H9 (cell line): Measurements from ENCODE around the gene RNF31. TPM values are rescaled to one million over a fixed set of nuclear protein-coding genes. Genes with fewer than 3 reads are reported as not detected.

Source experiments
- DNase-seq: peaks from one replicate; pipeline ENCODE4 v3.0.0-alpha.2; 2017
- H2AFZ ChIP-seq: one replicate; pipeline ENCODE4 v1.6.1; 2013; ENCODE audit warnings: mild to moderate bottlenecking, low read length, control low read depth, moderate library complexity
- H2AK5ac ChIP-seq: 2 replicates; pipeline ENCODE4 v1.6.1; 2013; ENCODE audit warnings: low read length, control low read depth, mixed read lengths; ENCODE audit not compliant: insufficient read length
- H2BK120ac ChIP-seq: one replicate; pipeline ENCODE4 v1.6.1; 2013; ENCODE audit warnings: low read depth, mild to moderate bottlenecking, low read length, control low read depth, inconsistent platforms; ENCODE audit not compliant: poor library complexity, severe bottlenecking
- H2BK12ac ChIP-seq: 2 replicates; pipeline ENCODE4 v1.6.1; 2013; ENCODE audit warnings: low read length, control low read depth, mixed read lengths, low read depth; ENCODE audit not compliant: insufficient read length
- H2BK15ac ChIP-seq: 2 replicates; pipeline ENCODE4 v1.6.1; 2013; ENCODE audit warnings: low read depth, low read length, control low read depth
- H2BK20ac ChIP-seq: one replicate; pipeline ENCODE4 v1.6.1; 2013; ENCODE audit warnings: low read depth, mild to moderate bottlenecking, low read length, control low read depth, inconsistent platforms; ENCODE audit not compliant: poor library complexity, severe bottlenecking
- H2BK5ac ChIP-seq: 2 replicates; pipeline ENCODE4 v1.6.1; 2013; ENCODE audit warnings: low read length, control low read depth, mixed read lengths; ENCODE audit not compliant: insufficient read length
- H3K14ac ChIP-seq: 2 replicates; pipeline ENCODE4 v1.6.1; 2013; ENCODE audit warnings: low read length, control low read depth; ENCODE audit not compliant: insufficient read depth
- H3K18ac ChIP-seq: 2 replicates; pipeline ENCODE4 v1.6.1; 2013; ENCODE audit warnings: low read depth, mild to moderate bottlenecking, mixed read lengths, low read length, control low read depth; ENCODE audit not compliant: insufficient read length
- H3K23ac ChIP-seq: 2 replicates; pipeline ENCODE4 v1.6.1; 2013; ENCODE audit warnings: low read length, control low read depth, mixed read lengths, low read depth; ENCODE audit not compliant: insufficient read length
- H3K23me2 ChIP-seq: 2 replicates; pipeline ENCODE4 v1.6.1; 2013; ENCODE audit warnings: low read depth, mild to moderate bottlenecking, mixed read lengths, low read length, control low read depth; ENCODE audit not compliant: insufficient read length, poor library complexity, severe bottlenecking
- H3K27ac ChIP-seq: 2 replicates; pipeline ENCODE4 v1.5.1; 2013; ENCODE audit warnings: low read length, control low read depth, mixed read lengths, low read depth; ENCODE audit not compliant: insufficient read length
- H3K27me3 ChIP-seq: 2 replicates; pipeline ENCODE4 v1.6.1; 2013; ENCODE audit warnings: low read length, control low read depth, inconsistent platforms; ENCODE audit not compliant: insufficient read depth
- H3K4ac ChIP-seq: 2 replicates; pipeline ENCODE4 v1.6.1; 2013; ENCODE audit warnings: low read depth, mild to moderate bottlenecking, control low read depth, inconsistent platforms, low read length, moderate library complexity
- H3K4me1 ChIP-seq: 2 replicates; pipeline ENCODE4 v1.6.1; 2013; ENCODE audit warnings: low read length, control low read depth, inconsistent platforms; ENCODE audit not compliant: insufficient read depth
- H3K4me2 ChIP-seq: 2 replicates; pipeline ENCODE4 v1.6.1; 2013; ENCODE audit warnings: low read length, control low read depth, mixed read lengths; ENCODE audit not compliant: insufficient read length, insufficient read depth
- H3K56ac ChIP-seq: 2 replicates; pipeline ENCODE4 v1.6.1; 2013; ENCODE audit warnings: low read depth, mild to moderate bottlenecking, mixed read lengths, low read length, control low read depth; ENCODE audit not compliant: insufficient read length
- H3K79me1 ChIP-seq: 2 replicates; pipeline ENCODE4 v1.6.1; 2013; ENCODE audit warnings: low read depth, mild to moderate bottlenecking, moderate library complexity, low read length, control low read depth, inconsistent platforms; ENCODE audit not compliant: insufficient read depth, poor library complexity, severe bottlenecking
- H3K79me2 ChIP-seq: 2 replicates; pipeline ENCODE4 v1.6.1; 2013; ENCODE audit warnings: low read length, control low read depth, inconsistent platforms; ENCODE audit not compliant: insufficient read depth
- H3K9ac ChIP-seq: 2 replicates; pipeline ENCODE4 v1.6.1; 2013; ENCODE audit warnings: low read length, control low read depth, mixed read lengths; ENCODE audit not compliant: insufficient read length; ENCODE audit errors: extremely low read depth
- H3K9me3 ChIP-seq: one replicate; pipeline ENCODE4 v1.6.1; 2013; ENCODE audit warnings: low read depth, low read length, inconsistent platforms; ENCODE audit not compliant: control insufficient read depth
- H3T11ph ChIP-seq: one replicate; pipeline ENCODE4 v1.6.1; 2013; ENCODE audit warnings: mild to moderate bottlenecking, low read length, control low read depth, inconsistent platforms
- H4K20me1 ChIP-seq: one replicate; pipeline ENCODE4 v1.6.1; 2013; ENCODE audit not compliant: control insufficient read depth, insufficient read length, insufficient read depth
- H4K5ac ChIP-seq: 2 replicates; pipeline ENCODE4 v1.6.1; 2013; ENCODE audit warnings: low read depth, mild to moderate bottlenecking, mixed read lengths, low read length, control low read depth; ENCODE audit not compliant: insufficient read length
- H4K8ac ChIP-seq: replicated peaks from 2 replicates; pipeline ENCODE4 v1.6.1; 2013; ENCODE audit warnings: low read length, control low read depth, mixed read lengths, low read depth; ENCODE audit not compliant: insufficient read length
- H4K91ac ChIP-seq: 2 replicates; pipeline ENCODE4 v1.6.1; 2013; ENCODE audit warnings: low read depth, mild to moderate bottlenecking, moderate library complexity, mixed read lengths, low read length, control low read depth; ENCODE audit not compliant: insufficient read length
- H3K27ac Mint-ChIP-seq, 3 experiments: 2 replicates in 2 of 3; 3 replicates in 1 of 3; pipeline ENCODE4 v1.8.0; 2020 to 2021; ENCODE audit warnings: mixed read lengths in 3 of 3, mild to moderate bottlenecking in 1 of 3, moderate library complexity in 1 of 3
- H3K27me3 Mint-ChIP-seq: 2 replicates; pipeline ENCODE4 v1.8.0; 2021; ENCODE audit warnings: low read depth, mild to moderate bottlenecking, moderate library complexity, mixed read lengths
- H3K36me3 Mint-ChIP-seq, 3 experiments: 2 replicates in 2 of 3; 3 replicates in 1 of 3; pipeline ENCODE4 v1.8.0; 2020 to 2021; ENCODE audit warnings: low read depth in 3 of 3, mixed read lengths in 3 of 3; ENCODE audit not compliant: insufficient read depth in 1 of 3
- H3K4me1 Mint-ChIP-seq, 2 experiments: 2 replicates each; pipeline ENCODE4 v1.8.0; 2020; ENCODE audit warnings: mixed read lengths in 2 of 2
- H3K4me3 Mint-ChIP-seq, 2 experiments: 2 replicates in 1 of 2; 3 replicates in 1 of 2; pipeline ENCODE4 v1.8.0; 2020 to 2021; ENCODE audit warnings: mild to moderate bottlenecking in 2 of 2, mixed read lengths in 2 of 2, moderate library complexity in 1 of 2
- H3K9me3 Mint-ChIP-seq, 2 experiments: 2 replicates in 1 of 2; 3 replicates in 1 of 2; pipeline ENCODE4 v1.8.0; 2020; ENCODE audit warnings: mild to moderate bottlenecking in 2 of 2, mixed read lengths in 2 of 2, moderate library complexity in 1 of 2
- WGBS: extraction: QIAGEN DNeasy Blood & Tissue Kit; methylation state at CpG from one replicate; pipeline ENCODE4 v1.1.7; 2013; ENCODE audit warnings: missing lambda C conversion rate, low lambda C conversion rate, mixed read lengths; ENCODE audit not compliant: insufficient read length; ENCODE audit errors: extremely low coverage; 5-methylcytosine and 5-hydroxymethylcytosine counted together
- total RNA-seq: library from RNA; stranded (reverse); gene quantifications from 2 replicates; pipeline ENCODE4 v1.2.1, GENCODE V29; 2021
- TF ChIP-seq, protein P1 (sequence below): fragments of 200-600 bp; sonication (generic); conservative IDR thresholded peaks from 3 replicates; pipeline ENCODE4 v1.8.0; 2021; ENCODE audit warnings: antibody characterized with exemption, mild to moderate bottlenecking

The RNF31 gene
- total RNA-seq, 1 experiment from 2014 or later: 87.3 TPM

DNA sequence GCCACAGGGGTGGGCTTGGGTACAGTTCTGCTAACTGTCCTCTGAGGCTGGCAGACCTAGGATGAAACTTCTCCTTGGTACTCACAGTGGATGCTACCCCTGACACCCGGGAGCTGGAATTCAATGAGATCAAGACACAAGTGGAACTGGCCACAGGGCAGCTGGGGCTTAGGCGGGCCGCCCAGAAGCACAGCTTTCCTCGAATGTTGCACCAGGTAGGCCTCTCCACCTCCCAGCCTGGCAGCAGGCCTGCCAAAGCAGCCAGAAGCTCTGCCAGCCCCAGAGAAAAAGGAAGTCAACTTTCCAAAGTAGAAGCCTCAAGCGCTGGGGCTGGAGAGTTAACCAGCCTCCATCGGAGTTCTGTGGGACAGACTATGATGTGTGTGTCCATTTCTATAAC, 30.1 kb upstream of the RNF31 start:
- H3K4ac ChIP-seq: no peak overlapping the region
- H3K79me2 ChIP-seq: no peaks in the 10 kb centered on the region
- no peak overlapping the region for H3T11ph ChIP-seq
- no CpG with 5 or more reads among the region's 6 CpGs for WGBS
- H3K14ac ChIP-seq: no peak overlapping the region
- no peak overlapping the region for H3K4me2 ChIP-seq
- H4K20me1 ChIP-seq: no peaks in the 10 kb centered on the region
- H3K4me1 ChIP-seq: no peaks in the 10 kb centered on the region
- H2BK12ac ChIP-seq: no peak overlapping the region
- no peak overlapping the region for H2BK15ac ChIP-seq
- H4K91ac ChIP-seq: no peak overlapping the region
- peaks cover 13% of the 10 kb centered on the region for H3K23me2 ChIP-seq
- Mint-ChIP-seq H3K9me3 (no peaks in the 10 kb centered on the region; a peak in 1 of 5 replicates), H3K4me3 (no peak overlapping the region), H3K27ac (no peak overlapping the region), H3K4me1 (peaks cover 12 to 15% of the 10 kb centered on the region in 2 experiments), H3K36me3 (peaks cover 21 to 57% (median 52%) of the 10 kb centered on the region in 3 experiments; a peak in 6 of 7 replicates), H3K27me3 (peaks cover 3% of the 10 kb centered on the region; the same call in 1 of the 2 replicates)
- H3K27ac ChIP-seq: no peak overlapping the region
- H4K8ac ChIP-seq: no peak overlapping the region
- H3K56ac ChIP-seq: no peak overlapping the region
- no peak overlapping the region for H2AFZ ChIP-seq
- H2BK120ac ChIP-seq: no peak overlapping the region
- no peak overlapping the region for H3K9ac ChIP-seq
- H2AK5ac ChIP-seq: no peak overlapping the region
- H2BK20ac ChIP-seq: no peak overlapping the region
- H4K5ac ChIP-seq: no peak overlapping the region
- H2BK5ac ChIP-seq: no peak overlapping the region
- no peaks in the 10 kb centered on the region for H3K27me3 ChIP-seq
- no peak overlapping the region for H3K18ac ChIP-seq
- H3K9me3 ChIP-seq: no peaks in the 10 kb centered on the region
- no peak overlapping the region for H3K23ac ChIP-seq
- no peaks in the 10 kb centered on the region for H3K79me1 ChIP-seq
- TF ChIP-seq, protein P1, sequence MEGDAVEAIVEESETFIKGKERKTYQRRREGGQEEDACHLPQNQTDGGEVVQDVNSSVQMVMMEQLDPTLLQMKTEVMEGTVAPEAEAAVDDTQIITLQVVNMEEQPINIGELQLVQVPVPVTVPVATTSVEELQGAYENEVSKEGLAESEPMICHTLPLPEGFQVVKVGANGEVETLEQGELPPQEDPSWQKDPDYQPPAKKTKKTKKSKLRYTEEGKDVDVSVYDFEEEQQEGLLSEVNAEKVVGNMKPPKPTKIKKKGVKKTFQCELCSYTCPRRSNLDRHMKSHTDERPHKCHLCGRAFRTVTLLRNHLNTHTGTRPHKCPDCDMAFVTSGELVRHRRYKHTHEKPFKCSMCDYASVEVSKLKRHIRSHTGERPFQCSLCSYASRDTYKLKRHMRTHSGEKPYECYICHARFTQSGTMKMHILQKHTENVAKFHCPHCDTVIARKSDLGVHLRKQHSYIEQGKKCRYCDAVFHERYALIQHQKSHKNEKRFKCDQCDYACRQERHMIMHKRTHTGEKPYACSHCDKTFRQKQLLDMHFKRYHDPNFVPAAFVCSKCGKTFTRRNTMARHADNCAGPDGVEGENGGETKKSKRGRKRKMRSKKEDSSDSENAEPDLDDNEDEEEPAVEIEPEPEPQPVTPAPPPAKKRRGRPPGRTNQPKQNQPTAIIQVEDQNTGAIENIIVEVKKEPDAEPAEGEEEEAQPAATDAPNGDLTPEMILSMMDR: no peak
- DNase-seq: no peak
